ENCODE results near the gene EPS8L3.

DNA sequence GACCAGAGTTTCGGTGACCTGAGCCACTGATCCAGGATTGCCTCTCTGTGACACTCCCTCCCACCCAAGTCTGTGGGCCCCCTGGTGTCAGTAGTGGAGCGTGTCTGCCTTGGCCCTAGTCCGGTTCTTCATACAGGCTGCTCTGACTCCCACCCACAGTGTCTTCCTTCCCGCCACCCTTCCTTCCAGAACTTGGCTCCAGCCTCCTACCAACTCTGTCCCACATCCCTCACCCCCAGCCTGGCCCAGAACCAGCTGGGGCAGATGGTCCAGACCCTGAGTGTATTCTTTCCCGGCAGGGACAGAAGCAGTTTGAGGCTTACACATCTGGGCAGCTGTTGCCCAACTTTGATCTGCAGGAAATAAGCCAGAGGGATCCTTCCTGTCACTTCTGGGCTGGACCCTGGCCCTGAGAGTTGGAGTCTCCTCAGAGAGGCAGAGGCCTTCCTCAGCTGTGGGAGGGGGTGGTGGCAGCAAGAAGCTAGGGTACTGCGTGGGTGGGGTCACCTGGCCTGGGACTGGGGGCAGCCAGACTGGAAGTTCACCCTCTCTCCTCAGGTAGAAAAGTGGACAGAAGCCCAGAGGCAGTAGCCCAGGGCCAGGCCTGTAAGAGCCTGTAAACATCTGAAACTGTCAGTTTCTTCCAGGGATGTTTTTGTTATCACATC, 43.1 kb upstream of the EPS8L3 start:
- TF ChIP-seq, protein P1, sequence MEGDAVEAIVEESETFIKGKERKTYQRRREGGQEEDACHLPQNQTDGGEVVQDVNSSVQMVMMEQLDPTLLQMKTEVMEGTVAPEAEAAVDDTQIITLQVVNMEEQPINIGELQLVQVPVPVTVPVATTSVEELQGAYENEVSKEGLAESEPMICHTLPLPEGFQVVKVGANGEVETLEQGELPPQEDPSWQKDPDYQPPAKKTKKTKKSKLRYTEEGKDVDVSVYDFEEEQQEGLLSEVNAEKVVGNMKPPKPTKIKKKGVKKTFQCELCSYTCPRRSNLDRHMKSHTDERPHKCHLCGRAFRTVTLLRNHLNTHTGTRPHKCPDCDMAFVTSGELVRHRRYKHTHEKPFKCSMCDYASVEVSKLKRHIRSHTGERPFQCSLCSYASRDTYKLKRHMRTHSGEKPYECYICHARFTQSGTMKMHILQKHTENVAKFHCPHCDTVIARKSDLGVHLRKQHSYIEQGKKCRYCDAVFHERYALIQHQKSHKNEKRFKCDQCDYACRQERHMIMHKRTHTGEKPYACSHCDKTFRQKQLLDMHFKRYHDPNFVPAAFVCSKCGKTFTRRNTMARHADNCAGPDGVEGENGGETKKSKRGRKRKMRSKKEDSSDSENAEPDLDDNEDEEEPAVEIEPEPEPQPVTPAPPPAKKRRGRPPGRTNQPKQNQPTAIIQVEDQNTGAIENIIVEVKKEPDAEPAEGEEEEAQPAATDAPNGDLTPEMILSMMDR (IDR thresholded peaks at IDR 0.05) = no peak
- TF ChIP-seq POLR2A (IDR thresholded peaks at IDR 0.05) = no peak
